ENCODE data around the gene BABAM1.

Gene BABAM1

DNA sequence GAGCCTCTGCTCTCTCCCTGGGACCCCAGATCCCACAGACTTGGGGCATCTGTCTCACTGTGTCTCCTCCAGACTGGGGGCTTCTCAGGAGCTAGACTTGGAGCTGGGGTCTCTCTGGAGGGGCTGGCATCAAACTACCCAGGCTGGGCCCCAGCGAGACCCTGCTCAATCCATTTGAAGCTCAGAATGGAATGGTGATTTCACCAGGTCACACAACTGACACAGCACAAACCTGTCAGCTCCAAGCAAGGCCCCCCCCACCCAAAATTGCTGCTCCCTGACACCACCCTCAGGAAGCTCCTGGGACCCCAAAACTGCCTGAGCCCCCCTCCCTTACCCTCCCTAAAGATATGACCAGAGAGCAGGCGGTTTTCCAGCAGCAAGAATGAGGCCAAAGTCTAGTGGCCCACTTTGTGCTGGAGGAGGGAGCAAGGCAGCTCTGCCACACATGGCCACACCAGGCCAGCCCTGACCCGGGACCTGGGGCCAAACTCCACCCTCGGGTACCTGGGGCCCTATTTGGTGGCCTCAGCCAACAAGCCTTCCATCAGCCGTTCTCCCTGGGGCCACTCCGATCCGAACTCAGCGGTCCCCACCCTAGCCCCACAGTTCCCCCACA lies 23.9 kb upstream of the BABAM1 start:
- in situ Hi-C loops (cut with HindIII; ENCODE audit: low sequenced_read_pairs): no loop called here

DNA sequence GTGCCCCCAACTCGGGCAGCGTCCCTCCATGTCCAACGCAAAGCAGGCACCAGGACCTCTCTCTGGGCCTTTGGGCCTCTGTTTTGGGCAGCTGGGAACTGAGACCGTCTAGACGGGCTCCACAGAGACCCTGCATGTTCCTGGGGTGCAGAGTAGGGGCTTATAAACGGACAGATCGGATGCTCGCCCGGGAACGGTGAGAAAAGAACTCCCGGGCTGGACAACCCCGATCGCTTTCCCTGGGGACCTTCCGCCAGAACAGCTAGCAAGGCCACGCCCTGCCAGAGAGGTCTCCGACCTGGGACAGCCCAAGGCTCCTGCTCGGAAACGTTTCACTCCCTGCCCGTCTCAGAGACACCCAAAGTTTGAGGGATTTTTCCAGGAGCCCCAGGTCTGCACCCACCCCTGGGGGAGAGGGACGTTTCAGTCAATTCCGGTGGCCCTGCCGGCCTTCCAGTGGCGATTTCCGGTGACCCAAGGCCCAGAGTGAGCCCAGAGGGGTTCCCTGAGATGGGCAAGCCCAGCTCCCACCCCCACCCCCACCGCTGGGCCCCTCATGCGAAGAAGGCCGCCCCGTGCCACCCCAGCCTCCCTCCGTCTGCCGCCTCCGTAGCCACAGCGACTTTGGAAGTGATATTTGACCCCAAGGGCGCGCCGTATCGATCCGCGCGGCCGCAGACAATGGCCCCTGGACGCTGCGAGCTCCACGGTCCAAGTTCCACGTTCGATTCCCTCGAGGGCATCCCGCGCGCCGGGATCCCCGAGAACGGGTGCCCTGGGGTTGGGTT lies 23.2 kb upstream of the BABAM1 start:
- in situ Hi-C loops (cut with HindIII; ENCODE audit: low sequenced_read_pairs): no loop called here

DNA sequence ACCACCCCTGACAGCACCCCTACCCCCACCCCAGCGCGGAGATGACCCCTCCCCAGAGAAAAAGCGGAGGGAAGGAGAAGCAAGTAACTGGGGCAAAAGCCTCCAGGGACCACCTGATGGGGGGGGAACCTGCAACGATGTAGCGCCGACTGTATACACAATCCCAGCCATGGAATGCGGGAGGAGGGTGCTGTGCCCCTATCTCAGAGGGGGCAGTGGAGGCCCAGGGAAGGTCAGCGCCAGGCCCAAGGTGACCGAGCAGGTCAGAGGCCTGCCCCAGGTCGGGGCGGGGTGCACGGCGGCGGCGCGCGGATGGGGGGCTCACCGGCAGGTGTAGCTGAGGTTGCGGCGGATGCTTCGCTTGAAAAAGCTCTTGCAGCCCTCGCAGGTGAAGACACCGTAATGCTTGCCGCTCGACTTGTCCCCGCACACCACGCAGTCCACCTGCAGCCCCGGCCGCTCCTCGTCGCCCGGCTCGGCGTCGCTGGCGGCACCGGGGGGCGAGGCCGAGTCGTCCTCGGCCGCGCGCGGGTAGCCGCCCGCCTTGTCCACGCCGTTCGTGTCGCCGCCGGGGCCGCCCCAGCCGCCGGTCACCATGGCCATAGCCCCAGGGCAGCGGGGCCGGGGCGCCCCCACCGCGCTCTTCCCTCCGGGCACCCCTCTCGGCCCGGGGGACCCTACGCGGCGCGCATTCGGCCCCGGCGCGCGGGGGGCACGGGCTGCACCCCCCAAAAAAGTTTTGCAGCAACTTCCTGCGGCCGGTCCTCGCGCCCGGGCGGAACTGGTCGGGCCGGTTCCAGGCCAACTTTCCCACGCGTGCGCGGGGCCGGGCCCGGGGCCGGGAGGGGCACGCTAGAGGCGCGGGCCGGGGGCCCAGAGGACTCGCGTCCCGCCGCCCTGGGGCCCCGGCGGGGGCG lies 22.4 kb upstream of the BABAM1 start:
- in situ Hi-C loops (cut with HindIII; ENCODE audit: low sequenced_read_pairs): no loop called here

DNA sequence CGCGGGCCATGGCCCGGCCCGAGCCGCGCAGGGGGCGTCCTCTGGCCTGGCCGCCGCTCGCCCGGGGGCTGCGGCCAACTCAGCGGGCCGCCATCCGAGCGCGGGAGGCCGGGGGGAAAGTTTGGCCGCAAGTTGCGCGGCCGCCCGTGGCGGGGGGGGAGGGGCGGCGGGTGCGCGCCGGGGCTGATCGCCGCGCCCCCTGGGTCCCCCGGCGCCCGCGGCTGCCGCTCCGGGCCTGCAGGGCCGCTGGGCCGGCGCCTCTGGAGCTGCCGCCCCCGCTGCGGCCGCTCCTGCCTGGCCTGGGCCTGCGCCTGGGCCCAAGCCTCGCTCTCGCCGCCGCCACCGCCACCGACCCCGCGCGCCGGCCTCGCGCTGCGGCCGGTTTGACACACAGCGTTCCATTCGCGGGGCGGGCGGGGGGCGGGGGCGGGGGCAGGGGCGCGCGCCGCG lies 21.7 kb upstream of the BABAM1 start, which contains the start of gene NR2F6:
NR2F6 (minus strand) TSS at position 385 of the 450 bp plus-strand sequence. CDS start 699 bp downstream, outside the sequence.
- in situ Hi-C loops (cut with HindIII; ENCODE audit: low sequenced_read_pairs): no loop called here

DNA sequence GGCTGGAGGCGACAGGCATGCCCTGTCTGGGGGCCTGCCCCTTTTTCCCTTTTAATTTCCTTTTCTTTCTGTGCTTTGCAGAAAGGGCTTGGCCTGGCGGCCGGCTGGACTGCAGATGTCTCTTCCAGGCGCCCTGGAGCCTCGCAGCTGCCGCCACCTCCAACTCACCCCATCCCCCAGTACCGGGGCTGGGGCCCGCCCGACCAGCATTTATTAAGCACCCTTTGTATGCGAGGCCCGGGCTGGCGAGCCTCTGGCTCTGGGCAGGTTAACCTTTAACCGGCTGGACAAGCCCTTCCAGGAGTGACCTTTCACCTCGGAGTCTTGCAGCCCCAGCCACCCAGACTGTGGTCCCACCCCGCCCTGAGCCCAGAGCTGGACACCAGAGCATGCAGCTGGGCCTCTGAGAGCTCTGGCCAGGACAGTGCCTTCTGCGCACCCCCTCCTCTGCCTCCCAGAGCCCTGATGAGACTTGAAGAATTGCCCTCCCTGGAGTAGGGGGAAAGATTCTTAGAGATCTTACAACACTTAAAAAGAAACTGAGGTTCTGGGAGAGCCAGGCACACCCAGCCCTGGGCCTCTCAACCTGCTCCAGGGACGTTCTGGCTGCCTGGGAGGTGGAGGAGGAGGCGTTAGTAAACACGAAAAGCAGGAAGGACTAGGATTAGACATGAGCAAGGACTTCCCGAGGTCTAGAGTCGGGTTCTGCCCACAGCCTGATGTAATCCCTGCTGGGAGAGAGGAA lies 20.4 kb upstream of the BABAM1 start:
- in situ Hi-C loops (cut with HindIII; ENCODE audit: low sequenced_read_pairs): no loop called here

DNA sequence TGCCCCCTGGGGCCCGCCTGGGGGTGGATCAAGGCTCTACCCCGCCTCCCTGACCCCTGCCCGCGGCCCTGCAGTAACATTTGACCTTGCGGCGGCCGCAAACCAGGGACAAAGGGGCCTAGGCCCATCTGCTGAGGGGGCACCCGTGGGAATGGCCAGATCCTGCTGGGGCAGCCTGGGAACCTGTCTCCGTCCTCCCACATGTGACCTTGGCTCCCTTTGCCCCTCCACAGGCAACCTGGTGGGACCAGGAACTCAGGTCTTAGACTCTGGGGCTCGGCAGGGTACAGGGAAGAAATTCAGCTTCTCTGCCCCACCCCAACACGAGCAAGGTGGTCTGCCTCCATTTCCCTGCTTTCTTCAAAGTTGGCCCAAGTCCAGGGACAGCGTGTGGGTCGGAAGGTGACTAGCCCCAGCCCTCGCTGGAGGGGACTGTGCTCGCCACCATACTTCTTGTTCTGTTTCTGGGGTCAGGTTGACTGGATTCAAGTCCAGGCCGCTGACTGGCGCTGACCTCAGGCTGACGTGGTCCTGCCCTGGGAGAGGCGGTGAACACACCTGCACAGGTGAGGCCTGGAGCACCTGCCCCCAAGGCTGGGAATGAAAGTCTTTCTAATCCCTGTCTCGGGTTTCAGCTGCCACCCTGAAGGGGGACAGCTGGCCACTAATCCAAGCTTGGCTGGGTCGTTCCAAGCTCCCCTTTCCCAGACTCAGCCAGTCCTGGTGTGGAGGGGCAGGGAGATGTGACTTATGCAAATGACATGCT lies 19.0 kb upstream of the BABAM1 start:
- in situ Hi-C loops (cut with HindIII; ENCODE audit: low sequenced_read_pairs): no loop called here

DNA sequence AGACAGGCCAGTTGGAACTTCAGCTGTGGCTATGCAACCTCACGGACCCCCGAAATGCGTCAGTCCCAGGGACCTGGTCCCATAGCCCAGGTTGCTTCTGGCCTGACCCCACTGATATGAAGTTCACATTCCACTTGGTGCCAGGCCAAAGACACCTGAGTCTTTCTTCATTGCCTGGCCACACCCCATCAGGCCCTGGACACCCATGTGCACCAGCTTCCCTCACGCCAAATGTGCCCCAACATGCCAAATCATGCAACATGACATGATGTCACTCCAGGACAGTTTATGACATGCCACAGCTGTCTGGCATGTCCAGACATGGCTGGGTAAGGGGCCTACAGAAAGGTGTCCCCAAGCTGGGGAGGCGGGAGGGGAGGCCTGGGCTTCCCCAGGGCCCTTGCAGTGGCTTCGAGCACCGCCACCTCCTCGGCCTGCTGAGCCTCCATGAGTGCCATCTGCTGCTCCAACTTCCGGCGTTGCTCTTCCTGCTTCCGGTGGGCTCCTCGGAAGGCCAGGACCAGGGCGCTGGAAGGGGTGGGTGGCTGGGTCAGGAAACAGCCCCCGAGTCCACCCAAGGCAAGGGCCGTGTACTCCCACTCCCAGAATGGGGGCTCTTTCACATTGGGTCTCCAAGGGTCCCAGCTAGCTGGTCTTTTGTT lies 17.2 kb upstream of the BABAM1 start:
- in situ Hi-C loops (cut with HindIII; ENCODE audit: low sequenced_read_pairs): no loop called here

DNA sequence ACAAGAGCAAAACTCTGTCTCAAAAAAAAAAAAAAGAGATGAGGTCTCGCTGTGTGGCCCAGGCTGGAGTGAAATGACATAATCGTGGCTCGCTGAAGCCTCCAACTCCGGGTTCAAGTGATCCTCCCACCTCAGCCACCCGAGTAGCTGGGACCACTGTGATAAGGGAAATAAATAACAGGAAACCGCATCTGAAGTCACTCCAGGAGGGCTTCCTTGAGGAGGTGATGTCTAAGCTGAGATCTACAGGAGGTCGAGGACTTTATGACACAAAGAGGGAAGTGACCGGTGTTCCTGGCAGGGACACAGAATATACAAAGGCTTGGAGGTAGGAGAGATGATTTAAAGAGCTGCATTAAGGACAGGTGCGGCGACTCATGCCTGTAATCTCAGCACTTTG lies 12.6 kb upstream of the BABAM1 start:
- in situ Hi-C loops (cut with HindIII; ENCODE audit: low sequenced_read_pairs): no loop called here

DNA sequence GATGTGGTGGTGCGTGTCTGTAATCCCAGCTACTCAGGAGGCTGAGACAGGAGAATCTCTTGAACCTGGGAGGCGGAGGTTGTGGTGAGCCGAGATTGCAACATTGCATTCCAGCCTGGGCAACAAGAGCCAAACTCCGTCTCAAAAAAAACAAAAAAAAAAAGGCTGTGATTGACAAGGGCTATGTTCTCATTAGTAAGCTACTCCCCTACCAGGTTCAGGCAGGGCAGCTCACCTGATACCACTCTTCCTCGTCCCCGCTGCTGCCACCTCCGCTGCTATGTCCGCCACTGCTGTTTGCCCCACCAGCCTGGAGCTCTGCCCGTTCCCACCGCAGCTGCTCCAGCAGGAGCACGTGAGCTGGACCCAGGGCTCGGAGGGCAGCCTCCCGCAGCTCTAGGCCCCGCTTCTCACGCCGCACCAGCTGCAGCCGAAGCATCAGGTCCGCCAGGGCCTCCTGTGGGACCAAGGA lies 12.1 kb upstream of the BABAM1 start:
- in situ Hi-C loops (cut with HindIII; ENCODE audit: low sequenced_read_pairs): no loop called here

DNA sequence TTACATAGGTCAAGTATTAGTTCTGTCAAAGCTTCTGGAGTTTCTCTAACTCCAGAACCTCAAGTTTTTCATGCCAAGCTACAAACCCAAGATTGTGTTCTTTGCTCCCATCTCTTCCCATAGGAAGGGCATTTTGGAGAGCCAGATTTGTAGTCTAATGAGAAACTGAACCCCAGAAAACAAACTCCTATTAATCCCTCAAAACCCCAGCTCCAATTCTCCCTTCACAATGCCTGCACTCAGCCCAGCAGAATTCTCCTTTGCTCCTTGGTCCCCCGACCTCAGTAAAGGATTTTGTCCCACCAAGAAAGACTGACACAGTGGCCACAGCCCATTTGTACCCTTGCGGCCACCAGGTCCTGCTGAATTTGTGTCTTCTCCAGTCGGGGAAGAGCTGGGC lies 11.1 kb upstream of the BABAM1 start:
- in situ Hi-C loops (cut with HindIII; ENCODE audit: low sequenced_read_pairs): no loop called here

DNA sequence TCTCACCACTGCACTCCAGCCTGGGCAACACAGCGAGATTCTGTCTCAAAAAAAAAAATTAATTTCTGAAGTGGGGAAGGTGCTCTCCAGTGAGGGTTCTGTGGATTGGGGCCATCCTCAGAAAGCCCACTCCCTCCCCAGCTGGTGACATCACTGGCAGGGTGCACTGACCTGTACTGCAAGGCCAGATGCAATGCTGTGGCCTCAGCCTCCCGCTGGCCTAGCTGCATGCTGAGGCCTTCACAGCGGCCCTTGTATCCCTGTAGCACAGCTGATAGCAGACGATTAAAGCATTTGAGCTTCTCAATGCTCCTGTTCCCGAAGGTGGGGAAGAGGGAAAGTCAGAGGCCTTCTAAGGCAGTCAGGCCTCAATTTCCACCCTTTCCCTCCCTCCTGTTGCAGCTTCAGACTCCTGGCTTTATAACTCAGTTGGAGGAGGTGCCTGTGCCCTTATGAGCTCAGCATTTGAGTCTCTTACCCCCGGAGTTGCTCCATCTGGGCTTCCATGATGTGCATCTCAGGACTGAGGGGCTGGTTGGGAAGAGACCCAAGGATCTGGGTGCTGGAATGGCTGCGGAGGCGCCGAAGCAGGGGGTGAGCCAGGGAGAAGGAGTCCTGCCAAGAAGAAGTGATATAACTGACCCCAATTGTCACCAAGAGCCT lies 8.0 kb upstream of the BABAM1 start:
- in situ Hi-C loops (cut with HindIII; ENCODE audit: low sequenced_read_pairs): no loop called here

DNA sequence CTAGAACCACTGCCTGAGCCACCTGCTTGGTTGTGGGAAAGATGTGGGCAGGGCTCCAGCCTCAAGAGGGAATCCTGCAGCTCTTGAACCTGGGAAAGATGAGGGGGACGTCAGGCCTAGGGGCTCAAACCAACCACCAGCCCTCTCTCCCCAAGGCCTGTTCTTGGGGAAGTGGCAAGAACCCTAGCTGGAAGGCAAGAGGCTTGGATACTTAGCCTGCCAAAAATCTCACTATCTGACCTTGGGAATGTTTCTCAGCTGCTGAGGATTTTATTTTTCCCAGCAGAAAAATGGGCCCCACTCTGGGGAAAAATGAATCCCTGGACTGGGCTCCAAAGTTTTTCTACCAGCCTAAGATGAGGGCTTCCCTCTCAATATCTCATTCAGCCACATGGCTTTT lies 7.3 kb upstream of the BABAM1 start:
- in situ Hi-C loops (cut with HindIII; ENCODE audit: low sequenced_read_pairs): no loop called here

DNA sequence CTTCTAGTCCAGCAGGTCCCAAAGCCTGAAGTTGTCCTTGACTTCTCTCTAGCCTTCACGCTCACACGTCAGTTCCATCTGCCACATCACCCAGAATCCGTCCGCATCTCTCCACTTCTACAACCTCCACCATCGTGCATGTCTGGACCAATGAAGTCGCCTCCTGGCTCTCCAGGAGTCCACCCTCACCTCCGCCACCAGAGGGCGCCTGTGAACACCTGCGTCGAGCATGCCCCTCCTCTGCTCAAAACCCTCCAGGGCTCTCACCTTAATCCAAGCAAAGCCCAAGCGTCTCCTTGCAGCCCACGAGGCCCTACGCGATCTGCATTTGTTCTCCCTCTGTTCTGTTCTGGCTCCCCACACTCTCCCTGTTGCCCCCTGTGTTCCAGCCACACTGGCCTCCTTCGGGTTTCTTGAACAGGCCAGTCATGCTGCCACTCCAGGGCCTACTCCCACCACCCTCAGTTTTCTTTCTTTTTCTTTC lies 6.4 kb upstream of the BABAM1 start:
- in situ Hi-C loops (cut with HindIII; ENCODE audit: low sequenced_read_pairs): no loop called here

DNA sequence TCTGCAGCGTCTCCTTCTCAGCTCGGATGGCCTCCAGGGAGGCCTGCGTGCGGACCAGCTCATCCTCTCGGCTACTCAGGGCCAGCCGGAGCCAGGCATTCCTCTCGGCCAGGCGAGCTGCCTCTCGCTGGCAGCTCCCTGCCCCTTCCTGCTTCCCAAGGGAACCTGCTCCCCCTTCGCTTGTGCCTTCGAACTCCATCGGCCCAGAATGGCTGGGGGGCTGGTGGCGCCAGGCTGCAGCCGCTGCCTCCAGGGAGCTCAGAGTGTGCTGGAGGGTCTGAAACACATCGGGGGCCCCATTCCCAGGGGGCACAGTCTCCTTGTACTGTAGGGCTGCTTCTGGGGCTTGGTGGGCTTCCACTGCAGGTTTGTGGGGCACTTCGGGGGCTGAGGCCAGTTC lies 4.7 kb upstream of the BABAM1 start:
- in situ Hi-C loops (cut with HindIII; ENCODE audit: low sequenced_read_pairs): no loop called here

DNA sequence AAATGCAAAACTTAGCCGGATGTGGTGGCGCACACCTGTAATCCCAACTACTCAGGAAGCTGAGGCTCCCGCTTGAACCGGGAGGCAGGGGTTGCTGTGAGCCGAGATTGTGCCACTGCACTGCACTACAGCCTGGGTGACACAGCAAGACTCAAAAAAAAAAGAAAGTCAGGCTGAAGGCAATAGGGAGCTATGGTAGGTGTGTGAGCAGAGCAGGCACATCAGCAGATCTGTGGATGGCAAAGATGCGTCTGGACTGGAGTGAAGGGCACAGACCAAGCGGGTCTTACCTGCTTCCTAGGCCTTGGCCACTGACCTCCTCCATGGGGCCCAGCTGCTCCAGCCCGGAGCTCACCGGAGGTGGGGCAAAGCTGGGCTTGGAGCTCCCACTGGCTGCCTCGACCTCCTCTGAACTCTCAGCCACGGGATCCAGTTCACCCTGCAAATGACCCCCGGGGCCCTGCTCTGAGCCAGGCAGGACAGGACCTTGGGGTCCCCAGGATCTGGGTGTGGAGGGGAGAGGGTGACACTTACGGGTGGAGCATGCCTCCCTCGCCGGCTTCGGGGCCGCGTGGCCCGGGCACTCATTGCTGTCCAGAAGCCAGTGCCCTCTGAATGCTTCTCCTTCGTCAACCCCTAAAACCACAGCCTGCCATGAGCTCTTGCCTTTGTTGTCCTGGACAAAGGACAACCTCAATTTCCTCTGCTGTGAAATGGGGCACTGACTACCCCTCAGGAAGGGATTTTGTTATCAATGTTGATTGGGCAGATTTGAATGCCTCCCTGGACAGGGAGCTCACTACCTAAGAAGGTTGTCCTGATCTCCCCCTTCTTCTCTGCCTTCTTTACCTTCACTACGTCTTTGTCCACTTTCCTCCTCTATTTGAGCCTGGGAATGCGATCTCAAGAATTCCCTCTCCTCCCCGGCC lies 3.3 kb upstream of the BABAM1 start:
- in situ Hi-C loops (cut with HindIII; ENCODE audit: low sequenced_read_pairs): no loop called here

DNA sequence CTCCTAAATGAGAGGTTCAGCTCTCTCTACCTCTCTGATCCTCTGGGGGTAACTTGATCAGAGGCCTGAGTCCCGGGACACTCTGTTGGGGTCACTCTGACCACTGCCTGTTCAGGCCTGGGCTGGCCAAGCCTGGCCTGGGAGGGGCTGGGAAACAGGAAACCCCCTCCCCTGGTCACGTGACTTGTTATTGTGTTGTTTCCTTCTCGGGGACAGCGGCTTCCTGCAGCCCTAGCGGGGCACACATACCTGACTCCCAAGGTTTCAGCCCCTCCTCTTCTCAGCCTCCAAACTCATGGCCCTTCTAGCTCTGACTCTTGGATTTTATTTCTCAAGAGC lies 2.6 kb upstream of the BABAM1 start, which contains the start of gene USHBP1:
USHBP1 (minus strand) TSS at position 105 of the 339 bp plus-strand sequence. CDS start 446 bp downstream, outside the sequence.
- in situ Hi-C loops (cut with HindIII; ENCODE audit: low sequenced_read_pairs): no loop called here

DNA sequence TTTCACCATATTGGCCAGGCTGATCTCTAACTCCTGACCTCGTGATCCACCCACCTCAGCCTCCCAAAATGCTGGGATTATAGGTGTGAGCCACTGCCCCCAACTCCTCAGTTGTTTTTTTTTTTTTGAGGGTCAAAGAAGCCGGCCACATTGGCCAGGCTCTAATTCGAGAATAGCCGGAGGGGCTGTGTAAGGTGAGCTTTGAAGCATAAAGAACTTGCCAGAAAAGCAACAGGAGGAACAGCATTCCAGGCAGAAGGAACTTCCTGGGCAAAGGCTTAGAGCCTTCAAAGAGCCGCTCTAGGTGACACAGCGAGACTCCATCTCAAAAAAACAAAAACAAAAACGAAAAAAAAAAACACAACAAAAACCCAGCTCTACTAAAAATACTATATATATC lies 1.2 kb upstream of the BABAM1 start:
- in situ Hi-C loops (cut with HindIII; ENCODE audit: low sequenced_read_pairs): no loop called here

DNA sequence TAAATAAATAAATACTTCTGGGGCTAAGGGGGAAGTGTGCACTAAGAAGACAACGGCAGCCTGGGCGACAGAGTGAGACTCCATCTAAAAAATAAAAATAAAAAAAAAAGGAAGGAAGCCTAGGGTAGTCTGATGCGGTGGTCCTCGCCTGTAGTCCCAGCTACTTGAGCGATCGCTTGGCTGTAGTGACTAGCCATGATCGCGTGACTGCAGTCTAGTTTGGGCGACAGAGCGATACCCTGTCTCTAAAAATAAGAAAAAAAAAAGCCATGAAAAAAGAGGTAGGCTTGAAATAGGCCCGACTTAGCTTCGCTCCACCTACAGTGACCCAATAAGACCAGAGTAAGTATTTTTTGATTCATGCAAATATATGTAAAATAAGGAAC lies 661 bp upstream of the BABAM1 start:
- in situ Hi-C loops (cut with HindIII; ENCODE audit: low sequenced_read_pairs): no loop called here

Measured in DLD1 (cell line).